Fibroblast of the aortic adventitia (primary cell): ENCODE measurements around the gene IVNS1ABP. TPM values are rescaled to one million over a fixed set of nuclear protein-coding genes. Genes with fewer than 3 reads are reported as not detected.
A peak's percentile ranks its signal among the peaks of the same experiment; 100 is the strongest.

Source experiments
- DNase-seq: peaks from one replicate; pipeline ENCODE4 v3.0.0-alpha.2; 2010; ENCODE audit warnings: low read depth
- H3K4me3 ChIP-seq: 2 replicates; pipeline ENCODE4 v1.5.1; 2011; ENCODE audit warnings: low read depth, mild to moderate bottlenecking, control low read depth, low read length, moderate library complexity
- CTCF ChIP-seq: IDR thresholded peaks from 2 replicates; pipeline ENCODE4 v1.5.1; 2011; ENCODE audit warnings: mild to moderate bottlenecking, low read length, control low read depth, inconsistent platforms; ENCODE audit not compliant: insufficient read depth
- total RNA-seq: library from RNA; depleted of rRNA; stranded (reverse); fragments of >200 nt; gene quantifications from 2 replicates; pipeline ENCODE4 v1.2.3, GENCODE V29; 2012; ENCODE audit warnings: low replicate concordance

IVNS1ABP gene
- total RNA-seq, 1 donor = 49.3 TPM

- no peak for TF ChIP-seq CTCF
- H3K4me3 ChIP-seq = no peak overlapping the region
- DNase-seq = no peak
Measured at GRCh38 chr1:185288435-185288834, 28.6 kb downstream of the IVNS1ABP start.

GRCh38 chr1:185287451-185287850 lies 29.6 kb downstream of the IVNS1ABP start:
- no peak for DNase-seq
- no peak for TF ChIP-seq CTCF
- H3K4me3 ChIP-seq = no peak overlapping the region

- peak; percentile 38 for DNase-seq
- TF ChIP-seq CTCF = no peak
- no peak overlapping the region for H3K4me3 ChIP-seq
Measured at GRCh38 chr1:185284533-185285276, 32.3 kb downstream of the IVNS1ABP start.

- no peak for TF ChIP-seq CTCF
- H3K4me3 ChIP-seq = no peak overlapping the region
- DNase-seq = peak; percentile 12
Measured at GRCh38 chr1:185284116-185284515, 32.9 kb downstream of the IVNS1ABP start.

- TF ChIP-seq CTCF = no peak
- DNase-seq = no peak
- no peak overlapping the region for H3K4me3 ChIP-seq
Measured at GRCh38 chr1:185281245-185281644, 35.8 kb downstream of the IVNS1ABP start.

GRCh38 chr1:185280589-185280988 lies 36.5 kb downstream of the IVNS1ABP start:
- no peak for DNase-seq
- TF ChIP-seq CTCF = no peak
- no peak overlapping the region for H3K4me3 ChIP-seq

GRCh38 chr1:185279571-185279970 lies 37.5 kb downstream of the IVNS1ABP start:
- H3K4me3 ChIP-seq = no peak overlapping the region
- no peak for TF ChIP-seq CTCF
- DNase-seq = peak; percentile 41
